Measurements from ENCODE around the gene E2F4. TPM values are rescaled to one million over a fixed set of nuclear protein-coding genes. Genes with fewer than 3 reads are reported as not detected.

Gene E2F4
- total RNA-seq, 1 experiment from 2014 or later = 86.2 TPM

GRCh38 chr16:67180166-67180565, 11.8 kb upstream of the E2F4 start:
- Histone ChIP-seq H3K9ac (ENCODE audit: low read length) (no peak overlapping the region), H3K9me3 (ENCODE audit: low read length) (no peaks in the 10 kb centered on the region), H3K27me3 (ENCODE audit: low read length) (no peaks in the 10 kb centered on the region), H3K9me2 (replicated peaks; ENCODE audit: low read length) (no peaks in the 10 kb centered on the region), H3K36me3 (ENCODE audit: low read depth, low read length) (no peaks in the 10 kb centered on the region), H2AFZ (ENCODE audit: low read length) (no peak overlapping the region), H3K4me1 (ENCODE audit: insufficient read depth, low read length) (peaks cover 44% of the 10 kb centered on the region), H3K4me2 (ENCODE audit: low read length) (no peak overlapping the region), H3K79me2 (ENCODE audit: low read length) (peaks cover 32% of the 10 kb centered on the region), H3F3A (ENCODE audit: low read length, unreplicated experiment) (no peaks in the 10 kb centered on the region), H3K4me3 (ENCODE audit: low read length) (no peak overlapping the region), H4K20me1 (ENCODE audit: low read length) (no peaks in the 10 kb centered on the region), H3K27ac (ENCODE audit: low read length) (no peak overlapping the region)
- POLR2A ChIA-PET (ENCODE audit: unreplicated experiment) = no interaction called here
- TF ChIP-seq CTCF (conservative IDR thresholded peaks at IDR 0.05; ENCODE audit: low read depth, low read length) (no peak), EZH2phosphoT487 (IDR thresholded peaks at IDR 0.05; ENCODE audit: borderline replicate concordance, low read length) (no peak), EZH2 (IDR thresholded peaks at IDR 0.05; ENCODE audit: low read length, unreplicated experiment) (no peak)
- no TSS peak for BruUV-seq (replicated peaks)
- CTCF ChIA-PET = no interaction called here
- intact Hi-C loops (cut with micrococcal nuclease) = no loop called here
- DNase-seq (no peak), ATAC-seq (no peak)

DNA sequence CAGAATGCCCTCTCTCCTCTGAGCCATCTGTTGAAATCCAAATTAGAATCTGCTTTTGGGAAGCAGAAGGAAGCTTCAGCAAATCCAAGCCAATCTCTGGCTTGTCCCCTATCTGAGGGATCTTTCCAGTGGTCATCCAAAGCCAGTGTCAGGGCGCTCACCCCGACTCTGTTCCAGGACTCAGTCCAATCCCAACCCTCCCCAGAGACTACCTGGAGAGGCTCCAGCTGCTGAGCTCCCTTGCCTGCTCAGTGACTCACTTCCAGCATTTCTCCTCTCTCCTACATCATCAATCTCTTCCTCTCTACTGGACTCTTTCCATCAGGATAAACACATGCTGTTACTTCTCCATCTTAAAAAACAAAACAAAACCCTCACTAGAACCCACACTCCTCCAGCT, 10.6 kb upstream of the E2F4 start:
- no peaks in the 10 kb centered on the region for H3K36me3 ChIP-seq (ENCODE audit: low read depth, low read length)
- intact Hi-C loops (cut with micrococcal nuclease) = no loop called here
- ChIA-PET POLR2A (ENCODE audit: unreplicated experiment) (interaction anchor here (1.1 kb wide), 1 partner anchor 163 kb away, joined by 3 read pairs; no protein-coding TSS in a partner anchor), CTCF (no interaction called here)
- H3K4me1 ChIP-seq (ENCODE audit: insufficient read depth, low read length) = peaks cover 46% of the 10 kb centered on the region
- no peak overlapping the region for H3K27ac ChIP-seq (ENCODE audit: low read length)
- TF ChIP-seq EZH2phosphoT487 (IDR thresholded peaks at IDR 0.05; ENCODE audit: borderline replicate concordance, low read length) = no peak
- no peak for TF ChIP-seq EZH2 (IDR thresholded peaks at IDR 0.05; ENCODE audit: low read length, unreplicated experiment)
- TF ChIP-seq CTCF (conservative IDR thresholded peaks at IDR 0.05; ENCODE audit: low read depth, low read length) = no peak
- H4K20me1 ChIP-seq (ENCODE audit: low read length) = no peaks in the 10 kb centered on the region
- DNase-seq (peak; percentile 63), ATAC-seq (no peak; the same call in 1 of the 2 replicates)
- peak overlapping the region; percentile 24; the same call in 1 of the 2 replicates for H3K4me3 ChIP-seq (ENCODE audit: low read length)
- no peak overlapping the region for H2AFZ ChIP-seq (ENCODE audit: low read length)
- no peaks in the 10 kb centered on the region for H3K9me2 ChIP-seq (replicated peaks; ENCODE audit: low read length)
- no TSS peak for BruUV-seq (replicated peaks)
- no peaks in the 10 kb centered on the region for H3K9me3 ChIP-seq (ENCODE audit: low read length)
- H3F3A ChIP-seq (ENCODE audit: low read length, unreplicated experiment) = no peaks in the 10 kb centered on the region
- no peaks in the 10 kb centered on the region for H3K27me3 ChIP-seq (ENCODE audit: low read length)
- H3K9ac ChIP-seq (ENCODE audit: low read length) = no peak overlapping the region
- H3K79me2 ChIP-seq (ENCODE audit: low read length) = peaks cover 26% of the 10 kb centered on the region
- peak overlapping the region; percentile 62 for H3K4me2 ChIP-seq (ENCODE audit: low read length)

GRCh38 chr16:67182288-67182687, 9.7 kb upstream of the E2F4 start:
- Histone ChIP-seq H3K4me1 (ENCODE audit: insufficient read depth, low read length) (peaks cover 51% of the 10 kb centered on the region), H3K4me2 (ENCODE audit: low read length) (peak overlapping the region; percentile 89), H3K4me3 (ENCODE audit: low read length) (peak overlapping the region; percentile 79), H3F3A (ENCODE audit: low read length, unreplicated experiment) (no peaks in the 10 kb centered on the region), H3K36me3 (ENCODE audit: low read depth, low read length) (no peaks in the 10 kb centered on the region), H3K27me3 (ENCODE audit: low read length) (no peaks in the 10 kb centered on the region), H3K9ac (ENCODE audit: low read length) (no peak overlapping the region), H3K27ac (ENCODE audit: low read length) (no peak overlapping the region), H2AFZ (ENCODE audit: low read length) (no peak overlapping the region), H4K20me1 (ENCODE audit: low read length) (no peaks in the 10 kb centered on the region), H3K9me3 (ENCODE audit: low read length) (no peaks in the 10 kb centered on the region), H3K9me2 (replicated peaks; ENCODE audit: low read length) (no peaks in the 10 kb centered on the region), H3K79me2 (ENCODE audit: low read length) (peaks cover 26% of the 10 kb centered on the region)
- no peak for ATAC-seq
- ChIA-PET POLR2A (ENCODE audit: unreplicated experiment) (interaction anchor here (0.6 to 1.1 kb wide), 2 partner anchors 65 to 164 kb away, joined by 3 to 4 read pairs; partner anchors contain the start of gene FHOD1), CTCF (interaction anchor here (0.5 kb wide), 1 partner anchor 132 kb away, joined by 5 read pairs; no protein-coding TSS in a partner anchor)
- peak; percentile 38 for DNase-seq
- TF ChIP-seq CTCF (conservative IDR thresholded peaks at IDR 0.05; ENCODE audit: low read depth, low read length) = no peak
- no peak for TF ChIP-seq EZH2 (IDR thresholded peaks at IDR 0.05; ENCODE audit: low read length, unreplicated experiment)
- TF ChIP-seq EZH2phosphoT487 (IDR thresholded peaks at IDR 0.05; ENCODE audit: borderline replicate concordance, low read length) = no peak
- no TSS peak for BruUV-seq (replicated peaks)
- intact Hi-C loops (cut with micrococcal nuclease) = no loop called here
